Dedifferentiated amniotic fluid mesenchymal stem cell (primary cell): ENCODE data around the gene TOMT.

ENCODE experiments used
- DNase-seq: peaks from one replicate; pipeline ENCODE4 v3.0.0-alpha.2; 2016; ENCODE audit errors: extremely low spot score

Gene TOMT

GRCh38 chr11:72105888-72106287 is at the start of gene TOMT:
Gene TOMT, plus strand, starts transcription at chr11:72105924. Its CDS starts 28 bp downstream, at chr11:72105952.
- DNase-seq = no peak

- peak; percentile 58 for DNase-seq
Measured at GRCh38 chr11:72058416-72059034, 47.2 kb upstream of the TOMT start.

GRCh38 chr11:72061739-72062396 is 43.9 kb upstream of the TOMT start:
- no peak for DNase-seq

- no peak for DNase-seq
Measured at GRCh38 chr11:72066855-72067254, 38.9 kb upstream of the TOMT start.

GRCh38 chr11:72067266-72067665 is 38.5 kb upstream of the TOMT start:
- no peak for DNase-seq

- no peak for DNase-seq
Measured at GRCh38 chr11:72067676-72068075, 38.0 kb upstream of the TOMT start.

GRCh38 chr11:72069200-72069599 is 36.5 kb upstream of the TOMT start:
- peak; percentile 23 for DNase-seq

- DNase-seq = peak; percentile 73
Measured at GRCh38 chr11:72069787-72070251, 35.9 kb upstream of the TOMT start.

- DNase-seq = no peak
Measured at GRCh38 chr11:72070491-72070890, 35.2 kb upstream of the TOMT start.

- DNase-seq = peak; percentile 65
Measured at GRCh38 chr11:72072348-72072747, 33.4 kb upstream of the TOMT start.

- no peak for DNase-seq
Measured at GRCh38 chr11:72075109-72075508, 30.6 kb upstream of the TOMT start.

GRCh38 chr11:72075756-72076155 is 30.0 kb upstream of the TOMT start:
- DNase-seq = no peak

- DNase-seq = no peak
Measured at GRCh38 chr11:72078477-72078876, 27.2 kb upstream of the TOMT start.

- no peak for DNase-seq
Measured at GRCh38 chr11:72079819-72080325, 25.9 kb upstream of the TOMT start.

- peak; percentile 100 for DNase-seq
Measured at GRCh38 chr11:72080326-72081183, 25.2 kb upstream of the TOMT start, which contains the start of the genes LRRC51 and NUMA1. Gene LRRC51, plus strand, starts transcription at chr11:72080850. Its CDS starts 8,234 bp downstream, at chr11:72089084. Gene NUMA1, minus strand, starts transcription at chr11:72080542. Its CDS starts 44,599 bp downstream, at chr11:72035943.

GRCh38 chr11:72081184-72081644 is 24.5 kb upstream of the TOMT start:
- no peak for DNase-seq

GRCh38 chr11:72081821-72082453 is 23.8 kb upstream of the TOMT start:
- DNase-seq = no peak

GRCh38 chr11:72083414-72083813 is 22.3 kb upstream of the TOMT start:
- no peak for DNase-seq

- no peak for DNase-seq
Measured at GRCh38 chr11:72084076-72084475, 21.6 kb upstream of the TOMT start.

GRCh38 chr11:72084965-72085364 is 20.8 kb upstream of the TOMT start:
- no peak for DNase-seq

GRCh38 chr11:72085621-72086351 is 19.9 kb upstream of the TOMT start:
- DNase-seq = no peak
